HepG2 (cell line): ENCODE results near the gene ANKRD65. TPM values are rescaled to one million over a fixed set of nuclear protein-coding genes. Genes with fewer than 3 reads are reported as not detected.
A peak's percentile ranks its signal among the peaks of the same experiment; 100 is the strongest.

Experiments used
- ARID5B ChIP-seq: IDR thresholded peaks from 2 replicates; pipeline ENCODE4 v1.4.0; 2020; ENCODE audit warnings: mild to moderate bottlenecking, missing genetic modification reagents
- CSRNP1 ChIP-seq: sonication (generic); formaldehyde crosslinking; IDR thresholded peaks from 2 replicates; pipeline ENCODE4 v1.8.1; 2023; ENCODE audit warnings: mild to moderate bottlenecking, missing genetic modification reagents
- FOXK1 ChIP-seq: sonication (generic); formaldehyde crosslinking; IDR thresholded peaks from 2 replicates; pipeline ENCODE4 v1.4.0; 2020; ENCODE audit warnings: low read depth, missing genetic modification reagents, borderline replicate concordance
- HDAC1 ChIP-seq: sonication (generic); formaldehyde crosslinking; IDR thresholded peaks from 2 replicates; pipeline ENCODE4 v1.5.1; 2020; ENCODE audit warnings: mild to moderate bottlenecking, missing genetic modification reagents
- IKZF4 ChIP-seq: sonication (generic); formaldehyde crosslinking; IDR thresholded peaks from 2 replicates; pipeline ENCODE4 v1.5.1; 2020; ENCODE audit warnings: borderline replicate concordance, mild to moderate bottlenecking, low read depth, missing genetic modification reagents; ENCODE audit errors: not compliant biosample characterization
- IRF9 ChIP-seq: sonication (generic); formaldehyde crosslinking; IDR thresholded peaks from 2 replicates; pipeline ENCODE4 v1.8.0; 2022; ENCODE audit warnings: missing genetic modification reagents, mild to moderate bottlenecking, borderline replicate concordance
- MLXIP ChIP-seq: sonication (generic); formaldehyde crosslinking; IDR thresholded peaks from 2 replicates; pipeline ENCODE4 v1.9.0; 2021; ENCODE audit warnings: missing genetic modification reagents, borderline replicate concordance
- NONO ChIP-seq, 2 experiments: fragments of 450-650 bp in 1 of 2; sonication (generic) in 1 of 2; formaldehyde crosslinking in 1 of 2; IDR thresholded peaks in 1 of 2; conservative IDR thresholded peaks in 1 of 2; 2 replicates each; pipeline versions ENCODE4 v1.6.1 to v1.8.0; 2017 to 2022; ENCODE audit warnings: mild to moderate bottlenecking in 1 of 2, missing genetic modification reagents in 1 of 2, moderate library complexity in 1 of 2
- RBFOX2 ChIP-seq: fragments of 200-400 bp; formaldehyde crosslinking; IDR thresholded peaks from 2 replicates; pipeline ENCODE4 v1.6.1; 2017; ENCODE audit warnings: low read depth, mild to moderate bottlenecking, low read length
- TERF1 ChIP-seq: sonication (generic); formaldehyde crosslinking; IDR thresholded peaks from 2 replicates; pipeline ENCODE4 v1.8.0; 2022; ENCODE audit warnings: mild to moderate bottlenecking, missing genetic modification reagents, moderate library complexity
- TGIF2 ChIP-seq: IDR thresholded peaks from 2 replicates; pipeline ENCODE4 v1.6.1; 2016; ENCODE audit warnings: control low read depth, missing compliant biosample characterization
- ZNF253 ChIP-seq: sonication (generic); formaldehyde crosslinking; IDR thresholded peaks from 2 replicates; pipeline ENCODE4 v1.8.0; 2022; ENCODE audit warnings: mild to moderate bottlenecking, missing genetic modification reagents, borderline replicate concordance
- ZNF503 ChIP-seq: sonication (generic); formaldehyde crosslinking; IDR thresholded peaks from 2 replicates; pipeline ENCODE4 v1.4.0; 2020; ENCODE audit warnings: missing genetic modification reagents
- polyA plus RNA-seq, 8 experiments: library from polyadenylated mRNA; depleted of rRNA in 3 of 8; stranded (reverse) in 7 of 8; unstranded in 1 of 8; fragments of >200 nt; fragmentation: Illumina TruSeq in 4 of 8; extraction: Trizol in 4 of 8; gene quantifications; 2 replicates each; pipeline versions ENCODE4 v1.2.1 to v1.2.3, GENCODE V29; 2011 to 2016; ENCODE audit warnings: low read depth in 4 of 8, missing spikeins in 1 of 8, mixed read lengths in 1 of 8; ENCODE audit not compliant: insufficient read depth in 1 of 8
- total RNA-seq, 5 experiments: library from RNA; depleted of rRNA; stranded (reverse); fragments of >200 nt; fragmentation: Illumina TruSeq; extraction: Trizol; gene quantifications; 2 replicates each; pipeline ENCODE4 v1.2.3, GENCODE V29; 2016; ENCODE audit warnings: low read depth in 1 of 5

Gene ANKRD65
- total and polyA plus RNA-seq, 2 of the 13 experiments (the other 11 are each of a cell fraction or from before 2014, with no cell fraction given) = 12.1 to 30.1 TPM

- peak; percentile 97 for TF ChIP-seq IRF9 (CRISPR knock-in tag)
- peak; percentile 89 for TF ChIP-seq IKZF4 (CRISPR knock-in tag)
- TF ChIP-seq ZNF253 (CRISPR knock-in tag) = no peak
- TF ChIP-seq NONO (IDR thresholded peaks at IDR 0.05) = no peak
- peak; percentile 97 for TF ChIP-seq NONO (CRISPR knock-in tag; conservative IDR thresholded peaks at IDR 0.05)
- peak; percentile 71; the same call in 1 of the 2 replicates for TF ChIP-seq CSRNP1 (CRISPR knock-in tag)
- TF ChIP-seq TGIF2 (CRISPR knock-in tag) = peak; percentile 64; the same call in 1 of the 2 replicates
- peak; percentile 97 for TF ChIP-seq HDAC1
- TF ChIP-seq TERF1 (CRISPR knock-in tag) = no peak
- TF ChIP-seq FOXK1 = peak; percentile 96
- TF ChIP-seq ZNF503 (CRISPR knock-in tag) = peak; percentile 47; the same call in 1 of the 2 replicates
- peak; percentile 62; the same call in 1 of the 2 replicates for TF ChIP-seq ARID5B (CRISPR knock-in tag)
- TF ChIP-seq MLXIP = peak; percentile 13; the same call in 1 of the 2 replicates
- peak; percentile 100 for TF ChIP-seq RBFOX2
Measured at GRCh38 chr1:1406821-1407635, 14.0 kb downstream of the ANKRD65 start, which contains the start of gene MRPL20 (continued).
